Measurements from ENCODE around the gene ACOT8. TPM values are rescaled to one million over a fixed set of nuclear protein-coding genes. Genes with fewer than 3 reads are reported as not detected.

Gene ACOT8
- total and polyA plus RNA-seq, 2 experiments from 2014 or later: 32.9 to 55.2 TPM

DNA sequence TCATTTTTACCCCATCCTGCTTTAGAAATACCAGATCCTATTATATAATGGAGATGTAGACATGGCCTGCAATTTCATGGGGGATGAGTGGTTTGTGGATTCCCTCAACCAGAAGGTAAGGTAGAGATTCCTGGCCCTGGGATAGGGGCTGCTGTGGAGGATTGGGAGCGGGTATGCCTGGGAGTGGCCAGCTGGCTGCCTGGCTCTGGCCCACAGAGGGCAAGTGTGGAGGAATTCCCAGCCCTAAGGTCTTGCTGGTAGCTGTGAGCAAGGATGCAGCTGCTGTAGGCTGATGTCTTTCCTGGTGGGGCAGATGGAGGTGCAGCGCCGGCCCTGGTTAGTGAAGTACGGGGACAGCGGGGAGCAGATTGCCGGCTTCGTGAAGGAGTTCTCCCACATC is 40.5 kb upstream of the ACOT8 start:
- Histone ChIP-seq H3K9me3 (ENCODE audit: low read depth) (no peaks in the 10 kb centered on the region), H3K27ac (no peak overlapping the region), H3K79me2 (ENCODE audit: insufficient read depth) (peaks cover 9% of the 10 kb centered on the region; the same call in 1 of the 2 replicates), H3F3A (ENCODE audit: insufficient read depth) (no peaks in the 10 kb centered on the region), H3K9ac (no peak overlapping the region), H4K20me1 (ENCODE audit: insufficient read depth) (no peaks in the 10 kb centered on the region), H3K27me3 (replicated peaks; ENCODE audit: insufficient read depth) (no peaks in the 10 kb centered on the region), H3K36me3 (ENCODE audit: low read depth) (peaks cover 14% of the 10 kb centered on the region; the same call in 1 of the 2 replicates), H3K9me2 (ENCODE audit: insufficient read depth) (no peaks in the 10 kb centered on the region), H2AFZ (no peak overlapping the region), H3K4me2 (ENCODE audit: unreplicated experiment) (no peak overlapping the region), H3K4me1 (ENCODE audit: insufficient read depth) (no peaks in the 10 kb centered on the region), H3K4me3 (no peak overlapping the region)
- no peak for TF ChIP-seq EZH2phosphoT487 (IDR thresholded peaks at IDR 0.05; ENCODE audit: insufficient read depth, low read depth)
- no peak for TF ChIP-seq EZH2 (IDR thresholded peaks at IDR 0.05; ENCODE audit: insufficient read depth, poor library complexity, severe bottlenecking)
- in situ Hi-C loops (cut with MboI): no loop called here
- 85 to 91% methylated on average over 7 of the region's 7 CpGs for WGBS, 2 experiments (ENCODE audit: low coverage in 1 of 2, low lambda C conversion rate in 2 of 2, missing lambda C conversion rate in 2 of 2)
- no peak for DNase-seq

DNA sequence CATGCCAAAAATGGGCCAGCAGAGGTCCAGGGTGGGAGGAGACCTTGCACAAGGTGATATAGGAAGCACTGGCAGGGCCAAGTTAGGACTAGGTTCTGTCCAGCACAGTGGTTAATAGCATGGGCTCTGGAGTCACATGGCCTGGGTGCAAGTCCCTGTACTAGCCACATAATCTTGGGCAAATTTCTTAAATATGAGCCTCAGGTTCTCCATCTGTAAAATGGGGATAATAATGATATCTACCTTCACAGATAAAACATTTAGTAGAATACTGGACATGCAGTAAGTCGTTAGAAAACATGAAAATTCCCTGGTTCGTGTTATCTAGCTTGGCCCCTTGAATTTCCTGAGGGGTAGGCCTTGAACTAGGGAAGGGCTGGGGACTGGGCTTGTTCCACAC is 40.1 kb upstream of the ACOT8 start:
- in situ Hi-C loops (cut with MboI): no loop called here

DNA sequence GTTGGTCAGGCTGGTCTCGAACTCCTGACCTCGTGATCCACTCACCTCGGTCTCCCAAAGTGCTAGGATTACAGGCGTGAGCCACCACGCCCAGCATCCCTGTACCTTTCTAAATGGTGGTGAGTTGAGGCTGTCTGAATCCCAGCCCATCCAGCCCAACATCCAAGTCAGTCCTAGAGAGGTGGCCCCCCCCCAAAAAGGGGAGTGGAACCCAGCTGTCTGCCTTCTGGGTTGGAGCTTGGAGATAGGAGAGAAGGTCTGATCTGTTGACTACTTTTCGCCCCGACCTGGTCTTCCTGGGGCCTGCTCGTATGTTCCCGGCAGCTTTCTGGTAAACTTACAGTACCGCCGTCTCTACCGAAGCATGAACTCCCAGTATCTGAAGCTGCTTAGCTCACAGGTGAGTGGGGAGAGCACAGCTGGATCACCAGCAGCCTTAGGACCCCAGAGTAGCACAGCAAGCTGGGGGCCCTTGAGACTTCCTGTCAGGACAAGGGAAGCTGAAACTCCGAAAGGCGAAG is 39.5 kb upstream of the ACOT8 start:
- H3K27me3 ChIP-seq (replicated peaks; ENCODE audit: insufficient read depth): no peaks in the 10 kb centered on the region
- no peak overlapping the region for H3K4me2 ChIP-seq (ENCODE audit: unreplicated experiment)
- in situ Hi-C loops (cut with MboI): no loop called here
- H3K36me3 ChIP-seq (ENCODE audit: low read depth): peaks cover 14% of the 10 kb centered on the region; the same call in 1 of the 2 replicates
- no peaks in the 10 kb centered on the region; the same call in 1 of the 2 replicates for H3K4me1 ChIP-seq (ENCODE audit: insufficient read depth)
- H3K9ac ChIP-seq: no peak overlapping the region
- no peaks in the 10 kb centered on the region for H3F3A ChIP-seq (ENCODE audit: insufficient read depth)
- no peak overlapping the region for H3K27ac ChIP-seq
- H3K4me3 ChIP-seq: no peak overlapping the region
- TF ChIP-seq EZH2 (IDR thresholded peaks at IDR 0.05; ENCODE audit: insufficient read depth, poor library complexity, severe bottlenecking): no peak
- no peak for TF ChIP-seq EZH2phosphoT487 (IDR thresholded peaks at IDR 0.05; ENCODE audit: insufficient read depth, low read depth)
- no peaks in the 10 kb centered on the region for H4K20me1 ChIP-seq (ENCODE audit: insufficient read depth)
- no peak for DNase-seq
- H3K79me2 ChIP-seq (ENCODE audit: insufficient read depth): peaks cover 19% of the 10 kb centered on the region; the same call in 1 of the 2 replicates
- H3K9me2 ChIP-seq (ENCODE audit: insufficient read depth): no peaks in the 10 kb centered on the region
- WGBS, 2 experiments (ENCODE audit: low coverage in 1 of 2, low lambda C conversion rate in 2 of 2, missing lambda C conversion rate in 2 of 2): 90 to 97% methylated on average over 12 to 14 of the region's 14 CpGs
- H3K9me3 ChIP-seq (ENCODE audit: low read depth): no peaks in the 10 kb centered on the region
- no peak overlapping the region for H2AFZ ChIP-seq

More for the DNA sequence above, 40.1 kb upstream of the ACOT8 start:
- no peaks in the 10 kb centered on the region for H3F3A ChIP-seq (ENCODE audit: insufficient read depth)
- H3K4me3 ChIP-seq: no peak overlapping the region
- H3K4me2 ChIP-seq (ENCODE audit: unreplicated experiment): no peak overlapping the region
- H3K36me3 ChIP-seq (ENCODE audit: low read depth): peaks cover 14% of the 10 kb centered on the region; the same call in 1 of the 2 replicates
- no peak overlapping the region for H3K9ac ChIP-seq
- no peak overlapping the region for H3K27ac ChIP-seq
- H3K27me3 ChIP-seq (replicated peaks; ENCODE audit: insufficient read depth): no peaks in the 10 kb centered on the region
- WGBS, 2 experiments (ENCODE audit: low coverage in 1 of 2, low lambda C conversion rate in 2 of 2, missing lambda C conversion rate in 2 of 2): 53 to 55% methylated on average over 2 of the region's 2 CpGs
- no peaks in the 10 kb centered on the region for H3K9me3 ChIP-seq (ENCODE audit: low read depth)
- no peaks in the 10 kb centered on the region for H4K20me1 ChIP-seq (ENCODE audit: insufficient read depth)
- TF ChIP-seq EZH2 (IDR thresholded peaks at IDR 0.05; ENCODE audit: insufficient read depth, poor library complexity, severe bottlenecking) (no peak), EZH2phosphoT487 (IDR thresholded peaks at IDR 0.05; ENCODE audit: insufficient read depth, low read depth) (no peak)
- peaks cover 13% of the 10 kb centered on the region; the same call in 1 of the 2 replicates for H3K79me2 ChIP-seq (ENCODE audit: insufficient read depth)
- H3K4me1 ChIP-seq (ENCODE audit: insufficient read depth): no peaks in the 10 kb centered on the region; the same call in 1 of the 2 replicates
- no peaks in the 10 kb centered on the region for H3K9me2 ChIP-seq (ENCODE audit: insufficient read depth)
- no peak for DNase-seq
- no peak overlapping the region for H2AFZ ChIP-seq

DNA sequence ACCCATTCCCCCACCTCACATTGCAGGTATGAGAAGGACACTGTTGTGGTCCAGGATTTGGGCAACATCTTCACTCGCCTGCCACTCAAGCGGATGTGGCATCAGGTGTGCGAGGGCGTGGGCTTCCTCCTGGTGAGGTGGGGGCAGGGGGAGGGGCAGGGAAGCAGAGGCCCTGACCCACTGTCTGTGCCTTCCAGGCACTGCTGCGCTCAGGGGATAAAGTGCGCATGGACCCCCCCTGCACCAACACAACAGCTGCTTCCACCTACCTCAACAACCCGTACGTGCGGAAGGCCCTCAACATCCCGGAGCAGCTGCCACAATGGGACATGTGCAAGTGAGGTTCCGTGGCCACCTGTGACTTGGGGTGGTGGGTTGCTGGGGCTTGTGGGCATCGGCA is 37.6 kb upstream of the ACOT8 start:
- Histone ChIP-seq H3F3A (ENCODE audit: insufficient read depth) (no peaks in the 10 kb centered on the region), H4K20me1 (ENCODE audit: insufficient read depth) (no peaks in the 10 kb centered on the region), H3K4me2 (ENCODE audit: unreplicated experiment) (no peak overlapping the region), H3K9me2 (ENCODE audit: insufficient read depth) (no peaks in the 10 kb centered on the region), H3K9me3 (ENCODE audit: low read depth) (no peaks in the 10 kb centered on the region), H3K27me3 (replicated peaks; ENCODE audit: insufficient read depth) (no peaks in the 10 kb centered on the region), H3K9ac (no peak overlapping the region), H3K4me1 (ENCODE audit: insufficient read depth) (no peaks in the 10 kb centered on the region; the same call in 1 of the 2 replicates), H3K79me2 (ENCODE audit: insufficient read depth) (peaks cover 23% of the 10 kb centered on the region; the same call in 1 of the 2 replicates), H3K27ac (no peak overlapping the region), H3K36me3 (ENCODE audit: low read depth) (peaks cover 14% of the 10 kb centered on the region; the same call in 1 of the 2 replicates), H3K4me3 (no peak overlapping the region), H2AFZ (no peak overlapping the region)
- no peak for DNase-seq
- TF ChIP-seq EZH2 (IDR thresholded peaks at IDR 0.05; ENCODE audit: insufficient read depth, poor library complexity, severe bottlenecking): no peak
- no peak for TF ChIP-seq EZH2phosphoT487 (IDR thresholded peaks at IDR 0.05; ENCODE audit: insufficient read depth, low read depth)
- 81 to 84% methylated on average over 12 of the region's 12 CpGs for WGBS, 2 experiments (ENCODE audit: low coverage in 1 of 2, low lambda C conversion rate in 2 of 2, missing lambda C conversion rate in 2 of 2)
- in situ Hi-C loops (cut with MboI): no loop called here

All from GM23248 (cell line).